Stomach (tissue), 4 donors: ENCODE results near the gene ECM2.

Experiments
- CTCF ChIP-seq, 7 experiments: fragments of 450-650 bp in 4 of 7; fragments of 200-600 bp in 3 of 7; sonication (generic) in 3 of 7; IDR thresholded peaks; one replicate each; pipeline ENCODE4 v1.5.1; 2016 to 2019; ENCODE audit warnings: antibody characterized with exemption in 7 of 7, control low read depth in 2 of 7, mild to moderate bottlenecking in 1 of 7
- POLR2A ChIP-seq, 4 donors: fragments of 450-650 bp; IDR thresholded peaks; one replicate each; pipeline ENCODE4 v1.6.1; 2016; ENCODE audit warnings: antibody characterized with exemption in 4 of 4, control low read depth in 2 of 4, mild to moderate bottlenecking in 1 of 4, moderate library complexity in 1 of 4

GRCh38 chr9:92576175-92576574 lies 40.4 kb upstream of the ECM2 start:
- TF ChIP-seq CTCF (IDR thresholded peaks at IDR 0.05) (no peak), POLR2A (IDR thresholded peaks at IDR 0.05) (no peak)
